Measurements from ENCODE around the gene BRD3OS.

Gene BRD3OS

DNA sequence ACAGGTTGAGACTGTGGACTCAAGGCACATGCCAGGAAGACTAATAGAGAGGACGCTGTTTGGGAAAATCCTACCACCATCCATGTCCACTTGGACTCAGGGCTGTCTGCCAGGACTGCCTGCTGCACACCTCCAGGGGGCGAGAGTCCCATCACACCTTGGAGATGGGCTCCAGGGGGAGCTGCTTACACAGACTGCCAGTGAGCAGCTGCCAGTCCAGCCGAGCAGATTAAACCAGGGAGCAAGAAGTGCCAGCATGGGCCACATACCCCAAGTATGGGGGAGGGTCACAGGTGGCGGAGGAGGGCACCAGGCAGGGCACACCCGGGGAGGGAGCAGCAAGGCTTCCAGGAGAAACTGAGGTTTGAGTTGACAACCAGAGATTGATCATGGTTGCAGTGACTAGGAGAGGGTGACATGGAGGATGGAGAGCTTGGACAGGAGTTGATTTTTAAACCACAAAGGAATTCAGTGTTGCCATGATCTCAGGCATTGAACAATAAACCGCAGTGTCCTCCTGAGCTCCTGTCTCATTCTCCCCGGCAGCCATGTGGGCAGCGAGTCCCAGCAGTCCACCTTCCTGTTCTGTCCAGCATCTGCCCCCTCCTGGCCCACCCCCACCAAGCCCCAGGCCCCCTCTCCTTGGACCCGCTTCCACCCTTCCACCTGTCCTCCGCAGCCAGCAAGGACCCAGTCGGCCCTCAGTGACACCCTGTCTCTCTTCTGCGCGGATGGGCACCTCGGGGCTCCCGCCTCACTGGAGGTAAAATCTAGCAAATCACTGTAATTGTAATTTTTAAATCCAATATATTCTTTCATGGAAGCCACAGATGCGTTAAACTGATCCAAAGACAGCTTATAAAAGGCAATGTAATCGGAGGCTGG is 30.0 kb upstream of the BRD3OS start:
- TF ChIP-seq, protein P1, sequence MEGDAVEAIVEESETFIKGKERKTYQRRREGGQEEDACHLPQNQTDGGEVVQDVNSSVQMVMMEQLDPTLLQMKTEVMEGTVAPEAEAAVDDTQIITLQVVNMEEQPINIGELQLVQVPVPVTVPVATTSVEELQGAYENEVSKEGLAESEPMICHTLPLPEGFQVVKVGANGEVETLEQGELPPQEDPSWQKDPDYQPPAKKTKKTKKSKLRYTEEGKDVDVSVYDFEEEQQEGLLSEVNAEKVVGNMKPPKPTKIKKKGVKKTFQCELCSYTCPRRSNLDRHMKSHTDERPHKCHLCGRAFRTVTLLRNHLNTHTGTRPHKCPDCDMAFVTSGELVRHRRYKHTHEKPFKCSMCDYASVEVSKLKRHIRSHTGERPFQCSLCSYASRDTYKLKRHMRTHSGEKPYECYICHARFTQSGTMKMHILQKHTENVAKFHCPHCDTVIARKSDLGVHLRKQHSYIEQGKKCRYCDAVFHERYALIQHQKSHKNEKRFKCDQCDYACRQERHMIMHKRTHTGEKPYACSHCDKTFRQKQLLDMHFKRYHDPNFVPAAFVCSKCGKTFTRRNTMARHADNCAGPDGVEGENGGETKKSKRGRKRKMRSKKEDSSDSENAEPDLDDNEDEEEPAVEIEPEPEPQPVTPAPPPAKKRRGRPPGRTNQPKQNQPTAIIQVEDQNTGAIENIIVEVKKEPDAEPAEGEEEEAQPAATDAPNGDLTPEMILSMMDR (conservative IDR thresholded peaks at IDR 0.05), result peak; percentile 16; the same call in 1 of the 2 replicates
- no peak for TF ChIP-seq ZFX (IDR thresholded peaks at IDR 0.05)
- H3K27ac ChIP-seq, result no peak overlapping the region

DNA sequence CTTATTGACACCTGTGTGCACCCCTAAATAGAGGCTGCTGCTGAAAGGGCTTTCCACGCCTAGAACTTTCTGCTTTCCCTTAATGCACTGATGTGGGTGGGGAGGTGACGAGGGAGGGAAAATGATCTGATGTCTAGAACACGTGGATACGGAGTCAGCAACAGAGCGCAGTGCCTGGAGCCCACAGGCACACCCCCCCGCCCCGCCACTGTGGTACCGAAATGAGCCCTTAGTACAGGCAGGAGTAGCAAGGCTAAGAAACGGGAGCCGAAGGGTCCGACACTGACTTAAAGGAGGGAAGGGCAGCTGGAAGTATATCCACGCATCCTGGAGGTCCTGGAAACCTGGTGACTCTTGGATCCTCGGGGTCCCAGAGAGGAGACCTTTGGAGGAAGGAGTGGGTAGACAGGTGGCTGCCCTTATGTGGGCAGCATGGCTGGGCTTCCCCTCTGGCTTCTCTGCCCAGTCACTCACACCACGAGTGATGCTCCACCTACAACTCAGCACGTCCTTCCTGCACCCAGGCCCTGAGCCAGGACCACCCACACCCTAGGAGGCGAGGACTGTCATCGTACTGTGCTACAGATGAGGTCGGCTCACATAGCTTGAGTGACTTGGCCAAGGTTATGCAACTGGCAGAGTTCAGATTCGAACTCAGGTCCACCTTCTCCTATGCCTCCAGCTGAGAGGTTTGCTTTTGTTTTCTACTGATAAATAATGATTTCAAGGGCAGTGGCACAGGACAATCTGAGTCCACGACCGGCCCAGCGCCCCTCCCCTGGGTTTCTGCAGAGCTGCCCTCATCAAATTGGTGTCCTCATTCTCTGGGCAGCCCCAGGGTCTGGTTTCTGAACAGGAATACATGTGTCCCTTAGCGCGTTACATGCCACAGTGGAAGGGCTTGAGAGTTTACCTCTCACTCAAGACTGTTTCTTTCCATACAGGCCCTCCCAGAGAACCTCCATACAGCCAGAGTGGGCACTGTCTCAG is 28.5 kb upstream of the BRD3OS start:
- no peak for TF ChIP-seq ZFX (IDR thresholded peaks at IDR 0.05)
- TF ChIP-seq, protein P1 (conservative IDR thresholded peaks at IDR 0.05), result no peak
- H3K27ac ChIP-seq, result no peak overlapping the region

DNA sequence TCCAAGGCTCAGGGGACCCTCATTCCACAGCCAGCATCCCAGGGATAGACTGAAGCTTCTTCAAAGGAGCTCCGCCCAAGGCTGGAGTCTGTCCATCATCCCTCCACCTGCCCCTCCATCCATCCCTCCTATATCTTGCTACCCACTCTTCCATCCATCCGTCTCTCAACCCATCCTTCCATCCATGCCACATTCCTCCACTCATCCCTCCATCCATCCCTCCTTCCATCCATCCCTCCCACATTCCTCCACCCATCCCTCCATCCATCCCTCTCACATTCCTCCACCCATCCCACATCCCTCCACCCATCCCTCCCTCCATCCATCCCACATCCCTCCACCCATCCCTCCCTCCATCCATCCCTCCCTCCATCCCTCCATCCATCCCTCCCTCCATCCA is 27.7 kb upstream of the BRD3OS start:
- no peak overlapping the region for H3K27ac ChIP-seq
- TF ChIP-seq, protein P1 (conservative IDR thresholded peaks at IDR 0.05), result no peak
- no peak for TF ChIP-seq ZFX (IDR thresholded peaks at IDR 0.05)

DNA sequence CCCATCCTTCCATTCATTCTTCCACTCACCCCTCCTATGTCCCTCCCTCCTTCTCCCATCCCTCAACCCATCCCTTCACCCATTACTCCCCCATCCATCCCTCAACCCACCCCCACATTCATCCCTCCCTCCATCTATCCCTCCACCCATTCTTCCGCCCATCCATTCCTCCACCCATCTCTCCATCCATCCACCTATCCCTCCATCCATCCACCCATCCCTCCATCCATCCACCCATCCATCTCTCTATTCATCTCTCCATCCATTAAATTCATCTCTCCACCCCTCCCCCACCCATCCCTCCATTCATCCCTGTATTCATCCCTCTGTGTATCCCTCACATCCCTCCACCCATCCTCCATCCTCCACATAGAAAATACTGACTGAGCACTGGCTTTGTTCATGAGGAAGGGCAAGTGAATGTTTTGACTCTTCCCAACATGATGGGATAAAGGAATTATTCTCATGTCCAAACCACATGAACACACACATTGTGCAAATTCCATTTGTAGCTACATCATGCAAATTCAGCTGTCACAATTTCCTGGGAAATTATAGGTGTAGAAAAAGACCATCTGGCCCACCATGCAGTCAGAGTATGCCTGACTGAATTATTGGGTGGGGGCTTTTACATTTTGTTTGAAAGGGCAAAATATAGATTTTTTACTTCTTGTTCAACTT is 26.2 kb upstream of the BRD3OS start:
- TF ChIP-seq ZFX (IDR thresholded peaks at IDR 0.05), result no peak
- TF ChIP-seq, protein P1 (conservative IDR thresholded peaks at IDR 0.05), result no peak

DNA sequence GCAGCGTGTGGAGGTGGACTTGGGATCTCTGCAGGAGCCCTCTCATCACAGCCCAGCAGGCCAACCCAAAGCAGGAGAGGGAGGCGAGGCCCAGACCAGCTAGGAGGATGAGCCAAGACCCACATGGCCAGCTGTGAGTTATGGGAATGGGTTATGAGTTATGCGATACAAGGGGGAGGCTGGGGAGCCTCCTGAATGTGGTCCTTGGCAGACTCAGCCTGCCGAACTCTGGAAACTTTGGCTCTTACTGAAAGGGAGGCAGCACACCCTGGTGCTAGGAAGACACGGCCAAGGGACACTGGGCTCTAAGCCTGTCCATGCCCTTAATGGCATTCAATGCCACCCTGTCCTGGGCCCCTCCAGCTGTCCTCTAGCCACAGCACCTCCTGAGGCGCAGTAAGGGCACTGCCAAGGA is 25.4 kb upstream of the BRD3OS start:
- TF ChIP-seq, protein P1 (conservative IDR thresholded peaks at IDR 0.05), result no peak
- TF ChIP-seq ZFX (IDR thresholded peaks at IDR 0.05), result no peak
- H3K27ac ChIP-seq, result no peak overlapping the region

More for the DNA sequence above, 26.2 kb upstream of the BRD3OS start:
- H3K27ac ChIP-seq, result no peak overlapping the region

DNA sequence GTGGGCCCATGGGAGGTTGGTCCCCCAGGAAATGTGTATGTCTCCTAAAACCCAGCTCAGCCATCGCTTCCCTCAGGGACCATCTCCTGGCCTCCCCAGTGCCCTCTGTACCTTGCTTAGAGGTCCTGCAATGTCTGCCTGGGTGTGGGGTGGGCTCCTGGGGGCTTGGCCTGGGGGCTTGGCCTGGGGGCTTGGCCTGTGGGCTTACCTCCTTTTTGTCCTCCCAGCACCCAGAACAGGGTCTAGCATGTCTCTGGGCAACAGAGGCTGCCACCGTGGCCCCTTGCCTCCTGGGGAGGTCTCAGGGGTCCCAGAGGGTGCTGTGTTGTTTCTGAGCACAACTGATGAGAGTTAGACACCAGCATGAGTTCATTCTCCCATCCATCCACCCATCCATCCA is 22.5 kb upstream of the BRD3OS start:
- TF ChIP-seq ZFX (IDR thresholded peaks at IDR 0.05), result no peak
- TF ChIP-seq, protein P1 (conservative IDR thresholded peaks at IDR 0.05), result no peak
- H3K27ac ChIP-seq, result no peak overlapping the region
